ENCODE data around the gene TBCK. TPM values are rescaled to one million over a fixed set of nuclear protein-coding genes. Genes with fewer than 3 reads are reported as not detected.
"Not testable (repeated sequence)": the region's sequence is repeated elsewhere in the genome, so short reads cannot be mapped to it uniquely, and the experiment has no call there.

The TBCK gene
- total RNA-seq, 1 donor from 2014 or later: 26.1 TPM

DNA sequence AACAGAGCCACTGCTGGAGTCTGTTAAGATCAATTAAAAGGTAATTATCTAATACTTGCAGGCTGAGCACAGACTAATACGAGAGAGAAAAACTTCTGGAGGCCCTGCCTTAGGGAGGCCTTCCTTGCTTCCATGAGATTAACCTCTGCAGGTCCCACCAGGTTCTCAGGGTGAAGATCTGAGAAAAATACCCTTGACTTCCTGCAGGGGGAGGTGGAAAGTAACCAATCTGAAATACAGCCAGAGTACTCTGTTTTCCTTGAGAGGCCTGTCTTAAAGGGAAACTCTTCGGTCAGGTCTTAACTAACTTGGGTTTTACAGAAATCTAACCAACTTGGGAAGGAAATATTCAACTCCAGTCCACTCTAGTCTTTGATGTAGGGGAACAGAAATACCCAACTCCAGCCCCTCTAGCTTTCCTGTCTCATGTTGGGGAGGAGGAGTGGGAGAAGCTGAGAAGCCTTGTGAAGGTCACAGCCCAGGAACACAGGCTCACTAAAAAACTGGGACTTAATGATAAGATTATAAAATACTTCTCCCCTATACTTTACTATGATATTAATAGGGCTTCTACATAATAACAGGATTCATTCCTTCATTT, 77.1 kb downstream of the TBCK start:
- intact Hi-C loops (cut with micrococcal nuclease): loop anchor here (1.0 kb wide), 2 partner anchors 263 to 659 kb away; no protein-coding TSS in a partner anchor

GRCh38 chr4:106231931-106232330, 84.1 kb downstream of the TBCK start:
- intact Hi-C loops (cut with micrococcal nuclease): no loop called here

DNA sequence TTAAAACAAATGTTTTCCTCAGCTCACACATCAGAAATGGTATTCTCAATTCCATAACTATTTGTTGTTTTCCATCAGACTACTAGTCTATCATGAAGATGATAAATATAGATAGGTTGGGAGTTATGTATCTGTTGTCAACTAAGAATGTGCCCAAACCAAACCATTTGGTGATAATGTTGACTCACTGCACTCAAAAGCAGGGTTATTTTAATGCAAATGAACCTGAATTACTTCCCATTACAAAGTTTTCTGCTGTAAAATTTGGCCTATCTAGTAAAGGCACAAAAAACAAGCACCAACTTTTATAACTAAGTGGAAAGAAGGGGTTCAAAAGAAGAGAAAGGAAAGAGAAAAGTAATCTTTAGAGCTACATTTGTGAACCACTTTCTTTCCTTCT, 93.5 kb downstream of the TBCK start:
- intact Hi-C loops (cut with micrococcal nuclease): no loop called here

DNA sequence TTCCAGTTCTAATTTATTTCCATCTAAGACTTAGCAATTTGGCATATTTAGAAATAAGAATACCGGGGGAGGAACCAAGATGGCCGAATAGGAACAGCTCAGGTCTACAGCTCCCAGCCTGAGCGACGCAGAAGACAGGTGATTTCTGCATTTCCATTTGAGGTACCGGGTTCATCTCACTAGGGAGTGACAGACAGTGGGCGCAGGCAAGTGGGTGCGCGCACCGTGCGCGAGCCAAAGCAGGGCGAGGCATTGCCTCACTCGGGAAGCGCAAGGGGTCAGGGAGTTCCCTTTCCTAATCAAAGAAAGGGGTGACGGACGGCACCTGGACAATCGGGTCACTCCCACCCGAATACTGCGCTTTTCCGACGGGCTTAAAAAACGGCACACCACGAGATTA, 102.7 kb downstream of the TBCK start:
- intact Hi-C loops (cut with micrococcal nuclease): not testable (repeated sequence)

DNA sequence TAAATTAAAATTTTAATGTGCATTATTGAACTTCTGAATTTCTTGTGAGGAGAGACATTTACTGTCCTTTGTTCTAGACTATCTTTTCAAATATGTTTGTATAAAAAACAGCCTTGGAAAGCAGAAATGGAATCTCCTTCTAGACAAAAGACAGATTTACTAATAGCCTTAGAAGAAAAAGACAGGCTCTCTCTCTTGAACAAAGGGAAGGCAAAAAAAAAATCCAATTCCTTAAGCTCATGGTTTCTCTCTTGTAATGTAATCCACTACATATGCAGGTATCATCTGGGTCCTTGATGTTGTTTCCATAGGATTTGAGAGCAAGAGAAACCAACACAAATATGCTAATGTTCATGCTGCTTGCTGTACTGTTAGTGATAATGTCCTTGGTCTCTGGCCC, 106.0 kb downstream of the TBCK start:
- intact Hi-C loops (cut with micrococcal nuclease): no loop called here

DNA sequence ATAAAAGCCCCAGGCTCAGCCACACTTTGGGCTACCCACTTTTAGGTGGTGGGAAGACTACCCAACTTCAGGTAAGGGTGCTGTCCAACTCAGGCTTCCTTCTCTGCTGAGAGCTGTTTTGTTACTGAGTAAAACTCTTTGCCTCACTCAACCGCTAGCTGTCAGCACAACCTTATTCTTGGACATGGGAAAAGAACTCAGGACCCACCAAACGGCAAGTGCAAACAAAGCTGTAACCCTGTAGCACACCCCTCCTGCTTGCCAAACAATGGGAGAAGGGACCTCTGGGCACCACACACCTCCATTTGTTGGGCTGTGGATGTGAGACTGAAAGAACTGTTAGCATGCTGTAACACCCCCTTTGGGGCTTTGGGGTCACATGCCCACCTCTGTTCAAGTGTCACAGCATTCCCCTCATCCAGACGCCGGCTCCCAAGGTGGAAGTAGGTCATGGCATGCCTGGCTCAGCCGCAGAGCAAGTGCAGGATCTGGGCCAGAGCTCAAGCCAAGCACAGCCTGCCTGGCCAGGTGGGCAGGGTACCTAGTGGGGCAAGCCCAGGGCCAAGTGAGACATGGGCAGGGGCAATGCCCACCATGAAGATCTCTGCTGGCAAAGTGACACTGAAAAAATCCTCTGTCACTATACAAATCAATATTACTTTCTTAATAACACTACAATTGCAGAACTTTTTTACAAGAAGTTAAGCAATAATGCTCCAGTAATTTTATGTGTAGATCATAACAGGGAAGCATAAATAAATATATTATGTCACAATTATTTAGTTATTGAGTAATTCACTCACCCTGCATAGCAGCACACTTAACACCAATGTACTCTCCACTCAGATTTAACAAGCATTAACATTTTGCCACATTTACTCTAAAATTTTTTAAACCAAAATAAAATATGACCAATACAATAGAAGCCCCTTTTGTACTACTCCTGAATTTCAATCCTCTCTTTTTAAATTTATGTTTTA, 107.2 kb downstream of the TBCK start:
- intact Hi-C loops (cut with micrococcal nuclease): no loop called here

- intact Hi-C loops (cut with micrococcal nuclease): loop anchor here (2.0 kb wide), 1 partner anchor 493 kb away; the partner anchor contains the start of genes GSTCD and INTS12
Observed at GRCh38 chr4:106201373-106201772, 114.6 kb downstream of the TBCK start.

DNA sequence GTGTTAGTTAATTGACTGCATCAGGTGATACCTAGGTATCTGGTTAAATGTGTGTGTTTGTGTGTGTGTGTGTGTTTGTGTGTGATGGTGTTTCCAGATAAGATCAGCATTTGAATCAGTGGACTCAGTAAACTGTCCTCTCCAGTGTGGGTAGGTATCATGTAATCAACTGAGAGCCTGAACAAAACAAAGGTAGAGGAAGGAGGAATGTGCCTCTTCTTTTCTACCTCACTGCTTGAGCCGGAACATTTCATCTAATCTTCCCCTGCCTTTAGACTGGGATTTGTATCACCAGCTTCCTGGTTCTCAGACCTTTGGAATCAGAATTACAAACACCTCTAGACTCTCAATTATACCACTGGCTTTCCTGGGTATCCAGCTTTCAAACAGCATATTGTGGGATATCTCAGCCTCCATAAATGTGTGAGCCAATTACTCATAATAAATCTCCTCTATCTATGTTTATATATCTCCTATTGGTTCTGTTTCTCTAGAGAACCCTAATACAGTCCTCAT, 120.5 kb downstream of the TBCK start:
- intact Hi-C loops (cut with micrococcal nuclease): no loop called here

GRCh38 chr4:106194801-106195200, 121.2 kb downstream of the TBCK start:
- intact Hi-C loops (cut with micrococcal nuclease): no loop called here

DNA sequence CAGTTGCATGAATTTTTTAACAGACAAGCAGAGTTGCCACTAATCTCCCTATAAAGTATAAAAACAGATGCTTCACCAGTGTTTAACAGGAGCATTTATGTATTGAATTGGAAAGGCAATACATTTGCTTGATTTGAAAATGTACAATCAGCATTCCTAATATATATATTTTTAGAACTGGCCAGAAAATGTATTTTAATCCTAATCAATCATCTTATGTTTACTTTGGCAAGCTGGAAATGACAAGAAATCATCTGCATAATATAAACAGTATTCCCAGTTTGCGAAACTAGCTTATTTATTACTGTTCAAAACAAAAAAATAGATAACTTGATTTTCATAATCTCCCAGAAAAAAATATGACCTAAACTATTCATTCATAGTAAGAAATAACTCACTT, 123.9 kb downstream of the TBCK start:
- intact Hi-C loops (cut with micrococcal nuclease): no loop called here

DNA sequence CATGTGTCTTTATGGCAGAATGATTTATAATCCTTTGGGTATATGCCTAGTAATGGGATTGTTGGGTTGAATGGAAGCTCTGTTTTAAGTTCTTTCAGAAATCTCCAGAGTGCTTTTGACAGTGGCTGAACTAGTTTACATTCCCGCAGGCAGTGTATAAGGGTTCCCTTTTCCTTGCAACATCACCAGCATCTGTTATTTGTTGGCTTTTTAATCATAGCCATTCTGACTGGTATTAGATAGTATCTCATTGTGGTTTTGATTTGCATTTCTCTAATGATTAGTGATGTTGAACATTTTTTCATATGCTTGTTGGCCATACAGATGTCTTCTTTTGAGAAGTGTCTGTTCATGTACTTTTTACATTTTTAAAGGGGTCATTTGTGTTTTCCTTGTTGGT, 129.8 kb downstream of the TBCK start:
- intact Hi-C loops (cut with micrococcal nuclease): no loop called here

GRCh38 chr4:106183551-106183950, 132.5 kb downstream of the TBCK start:
- intact Hi-C loops (cut with micrococcal nuclease): no loop called here

DNA sequence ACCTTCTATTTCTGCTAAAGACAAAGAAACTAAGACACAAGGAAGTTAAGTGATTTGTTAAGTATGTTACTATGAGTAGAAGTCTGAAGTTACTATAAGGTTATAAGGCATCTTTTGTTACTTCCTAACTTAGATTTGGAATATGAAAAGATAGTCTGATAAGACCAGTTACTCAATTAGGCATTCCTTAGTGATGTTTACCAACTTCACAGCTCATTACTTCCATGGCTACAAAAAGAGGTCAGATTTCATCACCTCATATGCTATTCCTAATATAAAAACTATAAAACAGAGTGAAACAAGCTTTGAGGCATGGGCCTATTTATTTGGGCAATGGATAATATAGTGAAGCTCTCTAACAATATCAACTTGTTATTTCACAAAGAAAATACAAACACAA, 143.1 kb downstream of the TBCK start:
- intact Hi-C loops (cut with micrococcal nuclease): no loop called here

- intact Hi-C loops (cut with micrococcal nuclease): no loop called here
Observed at GRCh38 chr4:106165351-106166010, 150.5 kb downstream of the TBCK start.

DNA sequence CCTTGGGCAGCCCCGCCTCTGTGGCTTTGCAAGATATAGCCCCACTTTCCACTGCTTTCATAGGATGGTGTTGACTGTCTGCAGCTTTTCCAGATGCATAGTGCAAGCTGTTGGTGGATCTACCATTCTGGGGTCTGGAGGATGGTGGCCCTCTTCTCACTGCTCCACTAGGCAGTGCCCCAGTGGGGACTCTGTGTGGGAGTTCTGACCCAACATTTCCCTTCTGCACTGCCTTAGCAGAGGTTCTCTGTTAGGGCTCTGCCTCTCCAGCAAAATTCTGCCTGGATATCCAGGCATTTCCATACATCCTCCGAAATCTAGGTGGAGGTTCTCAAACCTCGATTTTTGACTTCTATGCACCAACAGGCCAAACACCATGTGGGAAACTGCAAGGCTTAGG, 153.7 kb downstream of the TBCK start:
- intact Hi-C loops (cut with micrococcal nuclease): no loop called here

GRCh38 chr4:106160560-106160959, 155.4 kb downstream of the TBCK start:
- intact Hi-C loops (cut with micrococcal nuclease): no loop called here

DNA sequence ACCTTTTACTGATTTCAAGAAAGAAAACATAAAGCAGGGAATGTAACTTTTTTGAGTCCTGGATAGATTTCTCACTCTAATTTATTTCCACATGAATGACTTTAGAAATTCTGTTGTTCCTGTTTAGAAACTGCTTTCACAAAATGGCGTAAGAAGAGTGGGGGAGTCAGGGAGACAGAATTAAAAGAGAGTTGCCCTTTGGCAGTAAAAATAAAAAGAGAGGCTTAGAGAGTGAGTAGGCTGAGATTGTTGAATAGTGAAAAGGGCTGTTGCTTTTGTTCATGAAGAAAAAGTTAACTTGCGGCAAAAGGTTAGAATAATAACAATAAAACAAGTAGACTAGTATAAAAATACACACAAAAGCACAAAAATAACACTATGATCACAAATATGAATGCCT, 166.1 kb downstream of the TBCK start:
- intact Hi-C loops (cut with micrococcal nuclease): no loop called here

GRCh38 chr4:106149026-106149425, 167.0 kb downstream of the TBCK start:
- intact Hi-C loops (cut with micrococcal nuclease): no loop called here

- intact Hi-C loops (cut with micrococcal nuclease): no loop called here
Observed at GRCh38 chr4:106142616-106143127, 173.3 kb downstream of the TBCK start.

DNA sequence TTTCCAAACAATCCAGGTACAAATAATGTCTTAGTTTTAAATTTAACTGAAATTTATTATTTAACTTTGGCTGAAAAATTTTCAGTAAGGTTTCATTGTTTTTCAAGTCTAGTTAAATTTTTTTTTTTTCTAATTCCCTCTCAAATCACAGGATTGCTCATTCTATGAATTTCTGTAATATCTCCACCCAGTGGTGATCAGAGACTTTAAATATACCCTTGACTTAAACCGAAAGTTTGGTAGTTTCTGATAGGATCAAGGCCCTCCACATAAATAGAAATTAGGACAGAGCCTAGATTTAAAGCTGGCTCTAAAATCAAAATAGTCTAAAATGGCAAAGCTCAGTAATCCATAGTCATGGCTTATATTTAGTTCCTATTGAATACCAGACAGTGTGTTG, 175.4 kb downstream of the TBCK start:
- intact Hi-C loops (cut with micrococcal nuclease): no loop called here

GRCh38 chr4:106136777-106137331, 179.2 kb downstream of the TBCK start:
- intact Hi-C loops (cut with micrococcal nuclease): no loop called here

All from T-helper 1 cell treated with Interleukin-12 subunit alpha and Interleukin-12 subunit beta and Interleukin-4 antibody, amounts not matched to agents 30 ng/mL and 1 ng/mL, for 36 hours (primary cell).